Measurements from ENCODE around the gene ALDH1A3.

DNA sequence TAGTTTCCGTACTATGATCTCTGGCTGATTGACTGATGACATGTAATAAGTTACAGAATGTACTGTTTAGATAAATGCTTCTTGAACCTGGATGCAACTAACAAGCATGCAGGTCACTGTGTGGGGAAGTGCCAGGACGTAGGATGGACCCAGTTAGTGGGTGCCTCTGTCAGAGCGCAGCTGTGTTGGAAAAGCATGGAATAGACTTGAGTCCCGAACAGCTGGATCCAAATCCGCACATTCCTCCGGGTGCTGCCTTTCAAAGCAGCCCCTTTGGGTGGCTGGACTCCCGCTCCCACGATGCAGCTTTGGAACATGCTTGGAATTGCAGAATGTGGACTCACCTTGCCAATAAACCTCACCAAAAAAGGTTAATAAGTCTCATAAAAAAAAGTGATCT lies 35.5 kb upstream of the ALDH1A3 start:
- TF ChIP-seq POLR2AphosphoS5 (IDR thresholded peaks at IDR 0.05; ENCODE audit: borderline replicate concordance, low read depth, low read length) (no peak), EZH2 (IDR thresholded peaks at IDR 0.05) (no peak), FOXP2 (optimal IDR thresholded peaks at IDR 0.05; ENCODE audit: control extremely low read depth, extremely low read length, insufficient read depth) (no peak)
